Kidney epithelial cell (primary cell): Measurements from ENCODE around the gene RETREG2. TPM values are rescaled to one million over a fixed set of nuclear protein-coding genes. Genes with fewer than 3 reads are reported as not detected.

Experiments
- DNase-seq: peaks from one replicate; pipeline ENCODE4 v3.0.0-alpha.2; 2010; ENCODE audit warnings: low read depth
- H3K27me3 ChIP-seq: 2 replicates; pipeline ENCODE4 v1.6.0; 2011; ENCODE audit warnings: low read length; ENCODE audit not compliant: control insufficient read depth, insufficient read depth
- H3K36me3 ChIP-seq: 2 replicates; pipeline ENCODE4 v1.5.1; 2011; ENCODE audit warnings: low read length; ENCODE audit not compliant: control insufficient read depth, insufficient read depth
- H3K4me3 ChIP-seq: 2 replicates; pipeline ENCODE4 v1.5.1; 2011; ENCODE audit warnings: low read depth, mild to moderate bottlenecking, control low read depth, low read length
- CTCF ChIP-seq: IDR thresholded peaks from 2 replicates; pipeline ENCODE4 v1.5.1; 2011; ENCODE audit warnings: mild to moderate bottlenecking, moderate library complexity, low read length, control low read depth, inconsistent platforms; ENCODE audit not compliant: insufficient read depth, poor library complexity, severe bottlenecking
- total RNA-seq: library from RNA; depleted of rRNA; stranded (reverse); fragments of >200 nt; gene quantifications from 2 replicates; pipeline ENCODE4 v1.2.3, GENCODE V29; 2015

Gene RETREG2
- total RNA-seq, 1 donor from 2014 or later: 111 TPM

GRCh38 chr2:219218732-219219701 is 40.9 kb downstream of the RETREG2 start, which contains the start of gene ABCB6:
ABCB6 (minus strand) TSS chr2:219218958; CDS start chr2:219218673, 285 bp downstream.
- peak within 1 kb of the TSS; percentile 43 for H3K4me3 ChIP-seq
- no peak for TF ChIP-seq CTCF
- no peaks in the 10 kb centered on the region for H3K27me3 ChIP-seq
- H3K36me3 ChIP-seq: peaks cover 2% of the 10 kb centered on the region
- DNase-seq: no peak

GRCh38 chr2:219219784-219220532 is 41.9 kb downstream of the RETREG2 start:
- DNase-seq: no peak
- Histone ChIP-seq H3K36me3 (no peaks in the 10 kb centered on the region), H3K27me3 (no peaks in the 10 kb centered on the region), H3K4me3 (no peak overlapping the region)
- TF ChIP-seq CTCF: no peak

GRCh38 chr2:219220652-219221402 is 42.8 kb downstream of the RETREG2 start:
- no peak for TF ChIP-seq CTCF

GRCh38 chr2:219221957-219222518 is 44.0 kb downstream of the RETREG2 start:
- Histone ChIP-seq H3K27me3 (no peaks in the 10 kb centered on the region), H3K36me3 (no peaks in the 10 kb centered on the region), H3K4me3 (no peak overlapping the region)
- no peak for TF ChIP-seq CTCF
- no peak for DNase-seq

More at GRCh38 chr2:219220652-219221402, 42.8 kb downstream of the RETREG2 start:
- Histone ChIP-seq H3K4me3 (no peak overlapping the region), H3K27me3 (no peaks in the 10 kb centered on the region), H3K36me3 (no peaks in the 10 kb centered on the region)
- DNase-seq: no peak

- TF ChIP-seq CTCF: no peak
- no peak for DNase-seq
- no peaks in the 10 kb centered on the region for H3K36me3 ChIP-seq
Observed at GRCh38 chr2:219223831-219224610, 45.9 kb downstream of the RETREG2 start.

More at GRCh38 chr2:219223831-219224610, 45.9 kb downstream of the RETREG2 start:
- no peak overlapping the region for H3K4me3 ChIP-seq
- no peaks in the 10 kb centered on the region for H3K27me3 ChIP-seq
